GM11168 (cell line): ENCODE data around the gene AUTS2.

ENCODE experiments used
- in situ Hi-C: fragments of 300-500 bp; cut with MboI; formaldehyde crosslinking; loops from one replicate; pipeline ENCODE4 v1.12.0; 2022; ENCODE audit warnings: low sequenced_read_pairs; ENCODE audit not compliant: unreplicated experiment

Gene AUTS2

GRCh38 chr7:70400829-70401380, 802.6 kb downstream of the AUTS2 start:
- in situ Hi-C loops: no loop called here

- in situ Hi-C loops: no loop called here
Measured at GRCh38 chr7:70402069-70402468, 803.8 kb downstream of the AUTS2 start.

GRCh38 chr7:70405241-70405640, 807.0 kb downstream of the AUTS2 start:
- in situ Hi-C loops: no loop called here

- in situ Hi-C loops: no loop called here
Measured at GRCh38 chr7:70406186-70406949, 808.1 kb downstream of the AUTS2 start.

GRCh38 chr7:70406950-70407209, 808.6 kb downstream of the AUTS2 start:
- in situ Hi-C loops: no loop called here

GRCh38 chr7:70408477-70408876, 810.2 kb downstream of the AUTS2 start:
- in situ Hi-C loops: no loop called here

GRCh38 chr7:70408891-70409290, 810.6 kb downstream of the AUTS2 start:
- in situ Hi-C loops: no loop called here

- in situ Hi-C loops: no loop called here
Measured at GRCh38 chr7:70410134-70410750, 812.0 kb downstream of the AUTS2 start.

- in situ Hi-C loops: no loop called here
Measured at GRCh38 chr7:70414368-70414767, 816.1 kb downstream of the AUTS2 start.

- in situ Hi-C loops: no loop called here
Measured at GRCh38 chr7:70415179-70415972, 817.1 kb downstream of the AUTS2 start.

- in situ Hi-C loops: no loop called here
Measured at GRCh38 chr7:70416347-70416985, 818.2 kb downstream of the AUTS2 start.

GRCh38 chr7:70416986-70417655, 818.8 kb downstream of the AUTS2 start:
- in situ Hi-C loops: no loop called here

- in situ Hi-C loops: no loop called here
Measured at GRCh38 chr7:70419526-70420380, 821.5 kb downstream of the AUTS2 start.

- in situ Hi-C loops: no loop called here
Measured at GRCh38 chr7:70420381-70420662, 822.0 kb downstream of the AUTS2 start.

- in situ Hi-C loops: no loop called here
Measured at GRCh38 chr7:70421319-70421718, 823.0 kb downstream of the AUTS2 start.

GRCh38 chr7:70426249-70426880, 828.1 kb downstream of the AUTS2 start:
- in situ Hi-C loops: no loop called here

GRCh38 chr7:70432567-70433001, 834.3 kb downstream of the AUTS2 start:
- in situ Hi-C loops: no loop called here

GRCh38 chr7:70434376-70434775, 836.1 kb downstream of the AUTS2 start:
- in situ Hi-C loops: no loop called here

GRCh38 chr7:70434821-70435220, 836.5 kb downstream of the AUTS2 start:
- in situ Hi-C loops: no loop called here
